GM12878 (cell line): ENCODE results near the gene INHBC. TPM values are rescaled to one million over a fixed set of nuclear protein-coding genes. Genes with fewer than 3 reads are reported as not detected.

Source experiments
- ATAC-seq: fragments of 200-7000 bp; cut with Tn5 transposase; 3 replicates; pipeline ENCODE4 v1.9.1; 2020; ENCODE audit warnings: mild to moderate bottlenecking, moderate library complexity
- BruUV-seq: library from RNA; stranded (reverse); fragments of 400-500 nt; replicated peaks from 2 replicates; lab custom pipeline; 2021; lab: Mats Ljungman, UMichigan
- CTCF ChIA-PET: fragments of 300-600 bp; sonication (Branson Sonifier 250); formaldehyde crosslinking; extraction: SDS; loops from one replicate; lab custom pipeline; 2021; ENCODE audit warnings: inconsistent platforms; lab: Yijun Ruan, JAX
- POLR2A ChIA-PET: fragments of 350-600 bp; formaldehyde crosslinking; extraction: SDS; loops from one replicate; lab custom pipeline; 2021; ENCODE audit warnings: inconsistent platforms; lab: Charles Lee
- RAD21 ChIA-PET: fragments of 300-600 bp; sonication (Branson Sonifier 250); formaldehyde crosslinking; loops from one replicate; lab custom pipeline; 2023; ENCODE audit warnings: antibody characterized with exemption; ENCODE audit not compliant: unreplicated experiment; lab: Charles Lee
- SMC1A ChIA-PET: fragments of 300-600 bp; sonication (Branson Sonifier 250); formaldehyde crosslinking; loops from one replicate; lab custom pipeline; 2023; ENCODE audit not compliant: unreplicated experiment, uncharacterized antibody; lab: Charles Lee
- DNase-seq: peaks from one replicate; pipeline ENCODE4 v3.0.0-alpha.2; 2011; ENCODE audit warnings: low read depth, low spot score
- FAIRE-seq: peaks from 3 replicates; lab custom pipeline; 2011; peaks lifted over from hg19 to GRCh38; lab: Jason Lieb, UNC
- H2AFZ ChIP-seq: 2 replicates; pipeline ENCODE4 v1.6.0; 2011; ENCODE audit warnings: low read depth, low read length, control low read depth; ENCODE audit not compliant: control insufficient read depth
- H3K27ac ChIP-seq: 2 replicates; pipeline ENCODE4 v1.5.1; 2011; ENCODE audit warnings: control low read depth; ENCODE audit not compliant: control insufficient read depth, insufficient read depth
- H3K27me3 ChIP-seq, 2 experiments: replicated peaks in 1 of 2; 2 replicates each; pipeline versions ENCODE4 v1.6.0 to v1.6.1; 2011; ENCODE audit warnings: low read length in 1 of 2; ENCODE audit not compliant: control insufficient read depth in 2 of 2, insufficient read depth in 2 of 2
- H3K36me3 ChIP-seq, 2 experiments: 2 replicates each; pipeline ENCODE4 v1.5.1; 2011; ENCODE audit warnings: low read length in 1 of 2; ENCODE audit not compliant: control insufficient read depth in 2 of 2, insufficient read depth in 2 of 2
- H3K4me1 ChIP-seq: 2 replicates; pipeline ENCODE4 v1.6.1; 2011; ENCODE audit warnings: mild to moderate bottlenecking, low read length, moderate library complexity, mixed read lengths; ENCODE audit not compliant: control insufficient read depth, insufficient read depth
- H3K4me2 ChIP-seq: 2 replicates; pipeline ENCODE4 v1.6.0; 2011; ENCODE audit warnings: control low read depth; ENCODE audit not compliant: control insufficient read depth, insufficient read depth
- H3K4me3 ChIP-seq: fragments of 200-600 bp; sonication (generic); 2 replicates; pipeline ENCODE4 v1.5.1; 2016
- H3K79me2 ChIP-seq: 2 replicates; pipeline ENCODE4 v1.6.0; 2011; ENCODE audit warnings: low read length; ENCODE audit not compliant: control insufficient read depth, insufficient read depth
- H3K9ac ChIP-seq: 2 replicates; pipeline ENCODE4 v1.8.0; 2011; ENCODE audit warnings: low read length, control low read depth, mixed read lengths; ENCODE audit not compliant: control insufficient read depth, insufficient read depth
- H3K9me3 ChIP-seq: replicated peaks from 3 replicates; pipeline ENCODE4 v1.5.1; 2011; ENCODE audit warnings: mild to moderate bottlenecking, low read length; ENCODE audit not compliant: control insufficient read depth, insufficient read depth
- H4K20me1 ChIP-seq: 2 replicates; pipeline ENCODE4 v1.6.0; 2011; ENCODE audit not compliant: control insufficient read depth, insufficient read depth
- BMI1 ChIP-seq: fragments of 450-650 bp; IDR thresholded peaks from 2 replicates; pipeline ENCODE4 v1.6.1; 2016; ENCODE audit warnings: mild to moderate bottlenecking, moderate library complexity, borderline replicate concordance
- CBX5 ChIP-seq: sonication (generic); IDR thresholded peaks from 2 replicates; pipeline ENCODE4 v1.6.1; 2016; ENCODE audit warnings: low read depth, moderate library complexity, mild to moderate bottlenecking, inconsistent platforms
- LARP7 ChIP-seq: fragments of 450-650 bp; IDR thresholded peaks from 2 replicates; pipeline ENCODE4 v1.6.1; 2017; ENCODE audit warnings: mild to moderate bottlenecking
- POU2F2 ChIP-seq: IDR thresholded peaks from 3 replicates; pipeline ENCODE4 v1.6.1; 2011; ENCODE audit warnings: low read depth, mild to moderate bottlenecking, low read length, borderline replicate concordance
- RBBP5 ChIP-seq: fragments of 200-600 bp; sonication (generic); conservative IDR thresholded peaks from 2 replicates; pipeline ENCODE4 v1.6.1; 2016
- TBL1XR1 ChIP-seq: IDR thresholded peaks from 2 replicates; pipeline ENCODE4 v1.6.1; 2012; ENCODE audit warnings: low read depth, low read length, improper control_type of control experiment
- ZNF207 ChIP-seq: fragments of 450-650 bp; IDR thresholded peaks from 2 replicates; pipeline ENCODE4 v1.6.1; 2014; ENCODE audit warnings: antibody characterized with exemption, mild to moderate bottlenecking, borderline replicate concordance
- in situ Hi-C: fragments of 300-500 bp; cut with MboI; formaldehyde crosslinking; loops from 9 replicates; pipeline ENCODE4 v1.14.3; 2018; ENCODE audit warnings: mixed read lengths
- intact Hi-C: fragments of 100-400 bp; cut with micrococcal nuclease; formaldehyde crosslinking; loops from one replicate; pipeline ENCODE4 v1.14.2; 2022; ENCODE audit not compliant: unreplicated experiment
- polyA plus RNA-seq, 11 experiments: library from polyadenylated mRNA; depleted of rRNA in 4 of 11; unstranded in 6 of 11; stranded (reverse) in 5 of 11; fragments of >200 nt; fragmentation: Nextera tagmentation in 4 of 11; fragmentation: Illumina TruSeq in 1 of 11; extraction: Ambion mirVana in 4 of 11; extraction: Trizol in 1 of 11; gene quantifications; 1 replicate in 1 of 11; 2 replicates in 10 of 11; pipeline versions ENCODE4 v1.2.1 to v1.2.3, GENCODE V29; 2011 to 2016; ENCODE audit warnings: inconsistent platforms in 2 of 11, missing spikeins in 2 of 11, low read depth in 1 of 11
- total RNA-seq, 4 experiments: library from RNA; depleted of rRNA in 3 of 4; stranded (reverse); fragments of >200 nt in 3 of 4; fragmentation: Illumina TruSeq in 1 of 4; extraction: Trizol in 1 of 4; gene quantifications; 2 replicates each; pipeline versions ENCODE4 v1.2.1 to v1.2.3, GENCODE V29; 2013 to 2021
- TF ChIP-seq, protein P1 (sequence below): fragments of 150-350 bp; IDR thresholded peaks from 2 replicates; pipeline ENCODE4 v1.6.1; 2014; ENCODE audit warnings: mild to moderate bottlenecking, low read depth, low read length
- TF ChIP-seq, protein P2 (sequence below): fragments of 450-650 bp; IDR thresholded peaks from 2 replicates; pipeline ENCODE4 v1.6.1; 2016; ENCODE audit warnings: mild to moderate bottlenecking

Gene INHBC
- total and polyA plus RNA-seq, 10 of the 15 experiments (the other 5 are each of a cell fraction or from before 2014, with no cell fraction given) = 0.04 to 0.22 (median 0.13) TPM; not detected in 5

DNA sequence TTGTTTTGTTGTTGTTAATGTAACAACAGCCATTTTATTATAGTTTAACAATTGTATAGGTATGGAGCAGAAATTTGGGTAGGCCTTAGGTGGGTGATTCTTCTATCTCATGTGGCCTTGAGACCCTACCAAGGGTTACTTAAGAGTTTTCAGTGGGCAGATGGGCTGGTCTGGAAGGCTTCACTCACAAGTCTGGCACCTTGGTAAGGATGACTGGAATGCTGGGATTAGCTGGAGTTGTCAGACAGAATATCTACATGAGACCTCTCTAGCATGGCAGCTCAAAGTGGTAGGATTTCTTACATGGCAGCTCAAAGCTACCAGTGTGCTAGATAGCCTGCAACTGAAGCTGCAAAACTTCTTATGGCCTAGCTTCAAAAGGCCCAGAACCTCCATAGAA, 51.1 kb downstream of the INHBC start:
- Histone ChIP-seq H2AFZ (no peak overlapping the region), H3K79me2 (peaks cover 17% of the 10 kb centered on the region), H3K4me1 (peaks cover 7% of the 10 kb centered on the region), H3K9me3 (no peaks in the 10 kb centered on the region), H3K9ac (no peak overlapping the region), H4K20me1 (no peaks in the 10 kb centered on the region), H3K27ac (no peak overlapping the region), H3K4me2 (no peak overlapping the region), H3K27me3 (no peaks in the 10 kb centered on the region), H3K4me3 (no peak overlapping the region), H3K36me3 (peaks cover 4 to 5% of the 10 kb centered on the region in 2 experiments; a peak in 2 of 4 replicates)
- FAIRE-seq (no peak), ATAC-seq (no peak), DNase-seq (no peak)
- ChIA-PET RAD21 (interaction anchor here (0.7 kb wide), 1 partner anchor 41 kb away, joined by 3 read pairs; no protein-coding TSS in a partner anchor), CTCF (interaction anchor here (0.9 to 2.7 kb wide), 3 partner anchors 9 to 27 kb away, joined by 4 to 13 read pairs (median 6); no protein-coding TSS in a partner anchor), SMC1A (interaction anchor here (0.7 to 2.0 kb wide), 4 partner anchors 9 to 436 kb away, joined by 3 to 8 read pairs (median 3); partner anchors contain the start of gene GLI1), POLR2A (interaction anchor here (0.9 to 1.9 kb wide), 5 partner anchors 8 to 51 kb away, joined by 3 to 4 read pairs (median 4); partner anchors contain the start of genes DDIT3 and INHBC)
- no TSS peak for BruUV-seq
- TF ChIP-seq RBBP5 (no peak), CBX5 (no peak), POU2F2 (no peak), BMI1 (no peak), ZNF207 (no peak), LARP7 (no peak), TBL1XR1 (no peak)
- TF ChIP-seq, protein P1, sequence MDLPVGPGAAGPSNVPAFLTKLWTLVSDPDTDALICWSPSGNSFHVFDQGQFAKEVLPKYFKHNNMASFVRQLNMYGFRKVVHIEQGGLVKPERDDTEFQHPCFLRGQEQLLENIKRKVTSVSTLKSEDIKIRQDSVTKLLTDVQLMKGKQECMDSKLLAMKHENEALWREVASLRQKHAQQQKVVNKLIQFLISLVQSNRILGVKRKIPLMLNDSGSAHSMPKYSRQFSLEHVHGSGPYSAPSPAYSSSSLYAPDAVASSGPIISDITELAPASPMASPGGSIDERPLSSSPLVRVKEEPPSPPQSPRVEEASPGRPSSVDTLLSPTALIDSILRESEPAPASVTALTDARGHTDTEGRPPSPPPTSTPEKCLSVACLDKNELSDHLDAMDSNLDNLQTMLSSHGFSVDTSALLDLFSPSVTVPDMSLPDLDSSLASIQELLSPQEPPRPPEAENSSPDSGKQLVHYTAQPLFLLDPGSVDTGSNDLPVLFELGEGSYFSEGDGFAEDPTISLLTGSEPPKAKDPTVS = no peak
- TF ChIP-seq, protein P2, sequence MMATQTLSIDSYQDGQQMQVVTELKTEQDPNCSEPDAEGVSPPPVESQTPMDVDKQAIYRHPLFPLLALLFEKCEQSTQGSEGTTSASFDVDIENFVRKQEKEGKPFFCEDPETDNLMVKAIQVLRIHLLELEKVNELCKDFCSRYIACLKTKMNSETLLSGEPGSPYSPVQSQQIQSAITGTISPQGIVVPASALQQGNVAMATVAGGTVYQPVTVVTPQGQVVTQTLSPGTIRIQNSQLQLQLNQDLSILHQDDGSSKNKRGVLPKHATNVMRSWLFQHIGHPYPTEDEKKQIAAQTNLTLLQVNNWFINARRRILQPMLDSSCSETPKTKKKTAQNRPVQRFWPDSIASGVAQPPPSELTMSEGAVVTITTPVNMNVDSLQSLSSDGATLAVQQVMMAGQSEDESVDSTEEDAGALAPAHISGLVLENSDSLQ = no peak
- in situ Hi-C loops (no loop called here), intact Hi-C loops (no loop called here)
